H9 (cell line): ENCODE data around the gene ACVR1. TPM values are rescaled to one million over a fixed set of nuclear protein-coding genes. Genes with fewer than 3 reads are reported as not detected.
A peak's percentile ranks its signal among the peaks of the same experiment; 100 is the strongest.

ENCODE experiments used
- DNase-seq: peaks from one replicate; pipeline ENCODE4 v3.0.0-alpha.2; 2017
- H2AFZ ChIP-seq: one replicate; pipeline ENCODE4 v1.6.1; 2013; ENCODE audit warnings: mild to moderate bottlenecking, low read length, control low read depth, moderate library complexity
- H2AK5ac ChIP-seq: 2 replicates; pipeline ENCODE4 v1.6.1; 2013; ENCODE audit warnings: low read length, control low read depth, mixed read lengths; ENCODE audit not compliant: insufficient read length
- H2BK120ac ChIP-seq: one replicate; pipeline ENCODE4 v1.6.1; 2013; ENCODE audit warnings: low read depth, mild to moderate bottlenecking, low read length, control low read depth, inconsistent platforms; ENCODE audit not compliant: poor library complexity, severe bottlenecking
- H2BK12ac ChIP-seq: 2 replicates; pipeline ENCODE4 v1.6.1; 2013; ENCODE audit warnings: low read length, control low read depth, mixed read lengths, low read depth; ENCODE audit not compliant: insufficient read length
- H2BK15ac ChIP-seq: 2 replicates; pipeline ENCODE4 v1.6.1; 2013; ENCODE audit warnings: low read depth, low read length, control low read depth
- H2BK20ac ChIP-seq: one replicate; pipeline ENCODE4 v1.6.1; 2013; ENCODE audit warnings: low read depth, mild to moderate bottlenecking, low read length, control low read depth, inconsistent platforms; ENCODE audit not compliant: poor library complexity, severe bottlenecking
- H2BK5ac ChIP-seq: 2 replicates; pipeline ENCODE4 v1.6.1; 2013; ENCODE audit warnings: low read length, control low read depth, mixed read lengths; ENCODE audit not compliant: insufficient read length
- H3K14ac ChIP-seq: 2 replicates; pipeline ENCODE4 v1.6.1; 2013; ENCODE audit warnings: low read length, control low read depth; ENCODE audit not compliant: insufficient read depth
- H3K18ac ChIP-seq: 2 replicates; pipeline ENCODE4 v1.6.1; 2013; ENCODE audit warnings: low read depth, mild to moderate bottlenecking, mixed read lengths, low read length, control low read depth; ENCODE audit not compliant: insufficient read length
- H3K23ac ChIP-seq: 2 replicates; pipeline ENCODE4 v1.6.1; 2013; ENCODE audit warnings: low read length, control low read depth, mixed read lengths, low read depth; ENCODE audit not compliant: insufficient read length
- H3K23me2 ChIP-seq: 2 replicates; pipeline ENCODE4 v1.6.1; 2013; ENCODE audit warnings: low read depth, mild to moderate bottlenecking, mixed read lengths, low read length, control low read depth; ENCODE audit not compliant: insufficient read length, poor library complexity, severe bottlenecking
- H3K27ac ChIP-seq: 2 replicates; pipeline ENCODE4 v1.5.1; 2013; ENCODE audit warnings: low read length, control low read depth, mixed read lengths, low read depth; ENCODE audit not compliant: insufficient read length
- H3K27me3 ChIP-seq: 2 replicates; pipeline ENCODE4 v1.6.1; 2013; ENCODE audit warnings: low read length, control low read depth, inconsistent platforms; ENCODE audit not compliant: insufficient read depth
- H3K4ac ChIP-seq: 2 replicates; pipeline ENCODE4 v1.6.1; 2013; ENCODE audit warnings: low read depth, mild to moderate bottlenecking, control low read depth, inconsistent platforms, low read length, moderate library complexity
- H3K4me1 ChIP-seq: 2 replicates; pipeline ENCODE4 v1.6.1; 2013; ENCODE audit warnings: low read length, control low read depth, inconsistent platforms; ENCODE audit not compliant: insufficient read depth
- H3K4me2 ChIP-seq: 2 replicates; pipeline ENCODE4 v1.6.1; 2013; ENCODE audit warnings: low read length, control low read depth, mixed read lengths; ENCODE audit not compliant: insufficient read length, insufficient read depth
- H3K56ac ChIP-seq: 2 replicates; pipeline ENCODE4 v1.6.1; 2013; ENCODE audit warnings: low read depth, mild to moderate bottlenecking, mixed read lengths, low read length, control low read depth; ENCODE audit not compliant: insufficient read length
- H3K79me1 ChIP-seq: 2 replicates; pipeline ENCODE4 v1.6.1; 2013; ENCODE audit warnings: low read depth, mild to moderate bottlenecking, moderate library complexity, low read length, control low read depth, inconsistent platforms; ENCODE audit not compliant: insufficient read depth, poor library complexity, severe bottlenecking
- H3K79me2 ChIP-seq: 2 replicates; pipeline ENCODE4 v1.6.1; 2013; ENCODE audit warnings: low read length, control low read depth, inconsistent platforms; ENCODE audit not compliant: insufficient read depth
- H3K9ac ChIP-seq: 2 replicates; pipeline ENCODE4 v1.6.1; 2013; ENCODE audit warnings: low read length, control low read depth, mixed read lengths; ENCODE audit not compliant: insufficient read length; ENCODE audit errors: extremely low read depth
- H3K9me3 ChIP-seq: one replicate; pipeline ENCODE4 v1.6.1; 2013; ENCODE audit warnings: low read depth, low read length, inconsistent platforms; ENCODE audit not compliant: control insufficient read depth
- H3T11ph ChIP-seq: one replicate; pipeline ENCODE4 v1.6.1; 2013; ENCODE audit warnings: mild to moderate bottlenecking, low read length, control low read depth, inconsistent platforms
- H4K20me1 ChIP-seq: one replicate; pipeline ENCODE4 v1.6.1; 2013; ENCODE audit not compliant: control insufficient read depth, insufficient read length, insufficient read depth
- H4K5ac ChIP-seq: 2 replicates; pipeline ENCODE4 v1.6.1; 2013; ENCODE audit warnings: low read depth, mild to moderate bottlenecking, mixed read lengths, low read length, control low read depth; ENCODE audit not compliant: insufficient read length
- H4K8ac ChIP-seq: replicated peaks from 2 replicates; pipeline ENCODE4 v1.6.1; 2013; ENCODE audit warnings: low read length, control low read depth, mixed read lengths, low read depth; ENCODE audit not compliant: insufficient read length
- H4K91ac ChIP-seq: 2 replicates; pipeline ENCODE4 v1.6.1; 2013; ENCODE audit warnings: low read depth, mild to moderate bottlenecking, moderate library complexity, mixed read lengths, low read length, control low read depth; ENCODE audit not compliant: insufficient read length
- H3K27ac Mint-ChIP-seq, 3 experiments: 2 replicates in 2 of 3; 3 replicates in 1 of 3; pipeline ENCODE4 v1.8.0; 2020 to 2021; ENCODE audit warnings: mixed read lengths in 3 of 3, mild to moderate bottlenecking in 1 of 3, moderate library complexity in 1 of 3
- H3K27me3 Mint-ChIP-seq: 2 replicates; pipeline ENCODE4 v1.8.0; 2021; ENCODE audit warnings: low read depth, mild to moderate bottlenecking, moderate library complexity, mixed read lengths
- H3K36me3 Mint-ChIP-seq, 3 experiments: 2 replicates in 2 of 3; 3 replicates in 1 of 3; pipeline ENCODE4 v1.8.0; 2020 to 2021; ENCODE audit warnings: low read depth in 3 of 3, mixed read lengths in 3 of 3; ENCODE audit not compliant: insufficient read depth in 1 of 3
- H3K4me1 Mint-ChIP-seq, 2 experiments: 2 replicates each; pipeline ENCODE4 v1.8.0; 2020; ENCODE audit warnings: mixed read lengths in 2 of 2
- H3K4me3 Mint-ChIP-seq, 2 experiments: 2 replicates in 1 of 2; 3 replicates in 1 of 2; pipeline ENCODE4 v1.8.0; 2020 to 2021; ENCODE audit warnings: mild to moderate bottlenecking in 2 of 2, mixed read lengths in 2 of 2, moderate library complexity in 1 of 2
- H3K9me3 Mint-ChIP-seq, 2 experiments: 2 replicates in 1 of 2; 3 replicates in 1 of 2; pipeline ENCODE4 v1.8.0; 2020; ENCODE audit warnings: mild to moderate bottlenecking in 2 of 2, mixed read lengths in 2 of 2, moderate library complexity in 1 of 2
- WGBS: extraction: QIAGEN DNeasy Blood & Tissue Kit; methylation state at CpG from one replicate; pipeline ENCODE4 v1.1.7; 2013; ENCODE audit warnings: missing lambda C conversion rate, low lambda C conversion rate, mixed read lengths; ENCODE audit not compliant: insufficient read length; ENCODE audit errors: extremely low coverage; 5-methylcytosine and 5-hydroxymethylcytosine counted together
- total RNA-seq: library from RNA; stranded (reverse); gene quantifications from 2 replicates; pipeline ENCODE4 v1.2.1, GENCODE V29; 2021
- TF ChIP-seq, protein P1 (sequence below): fragments of 200-600 bp; sonication (generic); conservative IDR thresholded peaks from 3 replicates; pipeline ENCODE4 v1.8.0; 2021; ENCODE audit warnings: antibody characterized with exemption, mild to moderate bottlenecking

ACVR1 gene
- total RNA-seq, 1 experiment from 2014 or later = 21.2 TPM

DNA sequence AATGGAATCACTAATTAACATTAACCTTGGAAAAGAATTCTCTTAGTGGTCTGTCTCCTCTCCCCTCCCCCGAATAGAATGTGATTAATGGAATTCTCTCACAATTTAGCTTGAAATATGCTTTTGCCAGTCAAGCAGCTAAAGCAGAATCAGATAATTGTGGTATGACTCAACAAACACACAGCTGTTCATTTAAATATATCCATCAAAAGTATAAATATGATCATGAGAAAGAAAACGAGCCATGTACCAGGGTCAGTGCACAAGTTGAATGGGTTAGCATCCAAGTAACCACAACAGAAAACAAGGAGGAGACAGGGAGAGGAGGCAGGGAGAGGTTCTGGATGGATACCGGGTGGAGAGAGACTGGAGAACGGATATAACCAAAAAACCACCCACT is 66.9 kb downstream of the ACVR1 start:
- H2BK5ac ChIP-seq = no peak overlapping the region
- H3K4me2 ChIP-seq = no peak overlapping the region
- Mint-ChIP-seq H3K27me3 (no peaks in the 10 kb centered on the region; the same call in 1 of the 2 replicates), H3K4me1 (peaks cover 10 to 12% of the 10 kb centered on the region in 2 experiments; a peak in 3 of 4 replicates), H3K36me3 (peaks cover 0 to 5% (median 3%) of the 10 kb centered on the region in 3 experiments; a peak in 4 of 7 replicates), H3K9me3 (no peaks in the 10 kb centered on the region), H3K27ac (0 out of 7 replicates have a peak overlapping the region, but pooled peaks of 1 of the 3 experiments have one; percentile 1), H3K4me3 (no peak overlapping the region)
- H3K23ac ChIP-seq = no peak overlapping the region
- no peak for DNase-seq
- TF ChIP-seq, protein P1, sequence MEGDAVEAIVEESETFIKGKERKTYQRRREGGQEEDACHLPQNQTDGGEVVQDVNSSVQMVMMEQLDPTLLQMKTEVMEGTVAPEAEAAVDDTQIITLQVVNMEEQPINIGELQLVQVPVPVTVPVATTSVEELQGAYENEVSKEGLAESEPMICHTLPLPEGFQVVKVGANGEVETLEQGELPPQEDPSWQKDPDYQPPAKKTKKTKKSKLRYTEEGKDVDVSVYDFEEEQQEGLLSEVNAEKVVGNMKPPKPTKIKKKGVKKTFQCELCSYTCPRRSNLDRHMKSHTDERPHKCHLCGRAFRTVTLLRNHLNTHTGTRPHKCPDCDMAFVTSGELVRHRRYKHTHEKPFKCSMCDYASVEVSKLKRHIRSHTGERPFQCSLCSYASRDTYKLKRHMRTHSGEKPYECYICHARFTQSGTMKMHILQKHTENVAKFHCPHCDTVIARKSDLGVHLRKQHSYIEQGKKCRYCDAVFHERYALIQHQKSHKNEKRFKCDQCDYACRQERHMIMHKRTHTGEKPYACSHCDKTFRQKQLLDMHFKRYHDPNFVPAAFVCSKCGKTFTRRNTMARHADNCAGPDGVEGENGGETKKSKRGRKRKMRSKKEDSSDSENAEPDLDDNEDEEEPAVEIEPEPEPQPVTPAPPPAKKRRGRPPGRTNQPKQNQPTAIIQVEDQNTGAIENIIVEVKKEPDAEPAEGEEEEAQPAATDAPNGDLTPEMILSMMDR = no peak
- H2AK5ac ChIP-seq = no peak overlapping the region
- H3K9ac ChIP-seq = no peak overlapping the region
- H3K4ac ChIP-seq = no peak overlapping the region
- no CpG with 5 or more reads among the region's 4 CpGs for WGBS
- no peak overlapping the region for H3K18ac ChIP-seq
- no peaks in the 10 kb centered on the region for H3K4me1 ChIP-seq
- H3K9me3 ChIP-seq = no peaks in the 10 kb centered on the region
- H4K8ac ChIP-seq = no peak overlapping the region
- H3K27ac ChIP-seq = no peak overlapping the region
- no peak overlapping the region for H2BK120ac ChIP-seq
- no peak overlapping the region for H2BK20ac ChIP-seq
- H3K23me2 ChIP-seq = no peaks in the 10 kb centered on the region
- no peaks in the 10 kb centered on the region for H3K79me1 ChIP-seq
- H3T11ph ChIP-seq = no peak overlapping the region
- no peaks in the 10 kb centered on the region for H3K27me3 ChIP-seq
- H3K14ac ChIP-seq = no peak overlapping the region
- no peak overlapping the region for H4K91ac ChIP-seq
- no peak overlapping the region for H2AFZ ChIP-seq
- no peak overlapping the region for H2BK15ac ChIP-seq
- no peak overlapping the region for H3K56ac ChIP-seq
- H4K5ac ChIP-seq = no peak overlapping the region
- no peaks in the 10 kb centered on the region for H3K79me2 ChIP-seq
- H4K20me1 ChIP-seq = no peaks in the 10 kb centered on the region
- no peak overlapping the region for H2BK12ac ChIP-seq
